GM18858 (cell line): Measurements from ENCODE around the gene TTI1.
"Not testable (repeated sequence)": the region's sequence is repeated elsewhere in the genome, so short reads cannot be mapped to it uniquely, and the experiment has no call there.

Experiments
- ATAC-seq: cut with Tn5 transposase; IDR thresholded peaks from one replicate; pipeline ENCODE4 v1.9.1; 2021; ENCODE audit not compliant: unreplicated experiment

The TTI1 gene

GRCh38 chr20:38012332-38012731, 20.9 kb downstream of the TTI1 start:
- ATAC-seq, result no peak

- ATAC-seq, result no peak
Observed at GRCh38 chr20:38011696-38012095, 21.6 kb downstream of the TTI1 start.

- not testable (repeated sequence) for ATAC-seq
Observed at GRCh38 chr20:38009416-38009815, 23.8 kb downstream of the TTI1 start.

GRCh38 chr20:38008233-38008944, 24.9 kb downstream of the TTI1 start:
- no peak for ATAC-seq

GRCh38 chr20:38007526-38007925, 25.7 kb downstream of the TTI1 start:
- ATAC-seq, result no peak

- ATAC-seq, result no peak
Observed at GRCh38 chr20:38005903-38006302, 27.4 kb downstream of the TTI1 start.

GRCh38 chr20:38004416-38004815, 28.8 kb downstream of the TTI1 start:
- ATAC-seq, result no peak

- ATAC-seq, result no peak
Observed at GRCh38 chr20:38002422-38002821, 30.8 kb downstream of the TTI1 start.

- no peak for ATAC-seq
Observed at GRCh38 chr20:38001981-38002380, 31.3 kb downstream of the TTI1 start.

- ATAC-seq, result no peak
Observed at GRCh38 chr20:38001173-38001875, 31.9 kb downstream of the TTI1 start.

- ATAC-seq, result no peak
Observed at GRCh38 chr20:38000293-38000692, 33.0 kb downstream of the TTI1 start.

- ATAC-seq, result no peak
Observed at GRCh38 chr20:37999526-38000263, 33.6 kb downstream of the TTI1 start.

GRCh38 chr20:37997516-37997915, 35.7 kb downstream of the TTI1 start:
- no peak for ATAC-seq

- no peak for ATAC-seq
Observed at GRCh38 chr20:37995856-37996605, 37.2 kb downstream of the TTI1 start.

- no peak for ATAC-seq
Observed at GRCh38 chr20:37994512-37994911, 38.7 kb downstream of the TTI1 start.

GRCh38 chr20:37992802-37993409, 40.4 kb downstream of the TTI1 start:
- no peak for ATAC-seq

- no peak for ATAC-seq
Observed at GRCh38 chr20:37991908-37992307, 41.3 kb downstream of the TTI1 start.

GRCh38 chr20:37991157-37991866, 41.9 kb downstream of the TTI1 start:
- no peak for ATAC-seq

GRCh38 chr20:37990571-37991151, 42.6 kb downstream of the TTI1 start:
- peak; percentile 83 for ATAC-seq
